ENCODE results near the gene PON3.
A peak's percentile ranks its signal among the peaks of the same experiment; 100 is the strongest.

PON3 gene

DNA sequence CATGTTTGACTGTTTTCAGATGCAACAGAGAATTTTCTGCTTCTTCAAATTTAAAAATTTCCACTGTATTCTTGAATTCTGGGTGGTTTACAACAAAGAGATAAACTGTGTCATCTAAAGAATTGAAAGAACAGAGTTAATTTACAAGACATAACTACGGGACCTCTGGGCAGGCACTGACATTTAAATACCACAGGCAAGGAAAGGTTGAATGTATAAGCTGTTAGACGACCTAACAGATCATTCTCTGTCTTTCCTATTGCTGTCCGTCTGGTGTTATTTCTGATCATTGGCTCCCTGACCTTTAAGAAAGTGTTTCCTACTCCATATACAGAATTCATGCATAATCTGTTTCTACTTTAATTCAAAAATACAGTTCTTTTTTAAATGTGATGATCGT is 15.5 kb upstream of the PON3 start:
- no peak overlapping the region for H3K4me3 ChIP-seq (ENCODE audit: low read length in 2 of 2)
- no peak overlapping the region for H3K23ac ChIP-seq (ENCODE audit: low read depth, low read length, poor library complexity)
- H3K4me1 ChIP-seq (ENCODE audit: control insufficient read depth in 2 of 2, insufficient read depth in 1 of 2, low read depth in 1 of 2, low read length in 2 of 2), result peaks cover 0 to 4% of the 10 kb centered on the region in 2 donors
- no CpG with 5 or more reads among the region's 4 CpGs for WGBS, 2 donors (ENCODE audit: extremely low coverage in 2 of 2, insufficient read length in 2 of 2, insufficient replicate concordance in 1 of 2)
- no peak overlapping the region for H4K91ac ChIP-seq (ENCODE audit: low read depth, low read length, poor library complexity)
- H3K9ac ChIP-seq (ENCODE audit: low read depth, low read length, poor library complexity), result no peak overlapping the region
- H2BK12ac ChIP-seq (ENCODE audit: low read length), result no peak overlapping the region
- H4K8ac ChIP-seq (ENCODE audit: low read depth, low read length), result no peak overlapping the region
- H3K18ac ChIP-seq (ENCODE audit: low read length), result no peak overlapping the region
- no peak overlapping the region for H3K27ac ChIP-seq (replicated peaks; ENCODE audit: low read length)
- no peak overlapping the region for H2AK5ac ChIP-seq (ENCODE audit: low read depth, low read length)
- no peak overlapping the region for H3K14ac ChIP-seq (ENCODE audit: low read length)
- no peak overlapping the region for H3K4me2 ChIP-seq (ENCODE audit: insufficient read depth, low read length, poor library complexity, severe bottlenecking)
- no peak overlapping the region for H2BK5ac ChIP-seq (ENCODE audit: low read length)
- H3K79me1 ChIP-seq (ENCODE audit: low read depth, low read length), result no peaks in the 10 kb centered on the region
- H2BK15ac ChIP-seq (ENCODE audit: low read length), result no peak overlapping the region
- H3K36me3 ChIP-seq (replicated peaks in 1 of 2; ENCODE audit: control insufficient read depth in 2 of 2, insufficient read depth in 2 of 2, low read length in 2 of 2), result peaks cover 6 to 99% of the 10 kb centered on the region in 2 donors
- no peak overlapping the region for H2BK120ac ChIP-seq (ENCODE audit: low read depth, low read length)
- DNase-seq (ENCODE audit: low spot score), result no peak
- H3K27me3 ChIP-seq (ENCODE audit: control insufficient read depth in 3 of 3, insufficient read depth in 3 of 3, low read depth in 1 of 3, low read length in 3 of 3), result no peaks in the 10 kb centered on the region
- no peak overlapping the region for H3K4ac ChIP-seq (ENCODE audit: low read length)
- peaks cover 0 to 15% of the 10 kb centered on the region in 2 donors for H3K9me3 ChIP-seq (replicated peaks in 1 of 2; ENCODE audit: control insufficient read depth in 2 of 2, insufficient read depth in 1 of 2, low read depth in 1 of 2, low read length in 2 of 2)
- H2AFZ ChIP-seq (ENCODE audit: low read length), result no peak overlapping the region

DNA sequence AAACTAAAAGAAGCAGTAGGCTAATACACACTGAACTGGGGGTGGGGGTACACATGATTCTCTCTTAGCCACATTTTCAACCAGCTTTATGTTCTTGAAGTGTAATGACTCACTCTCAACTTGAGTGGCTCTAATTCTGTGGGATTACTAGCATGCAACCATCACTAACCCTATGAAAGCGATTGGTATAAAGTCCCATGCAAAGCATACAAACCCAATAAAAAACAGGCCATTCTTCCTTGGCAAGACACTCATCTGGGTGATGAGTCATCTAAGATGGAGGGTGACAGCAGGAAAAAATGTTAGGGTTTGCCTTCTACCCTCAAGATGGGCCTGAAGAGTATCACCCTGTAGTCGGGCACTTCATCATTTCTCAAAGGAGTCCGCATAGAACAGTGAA is 14.9 kb upstream of the PON3 start:
- H3K14ac ChIP-seq (ENCODE audit: low read length), result no peak overlapping the region
- H3K4ac ChIP-seq (ENCODE audit: low read length), result no peak overlapping the region
- H3K4me2 ChIP-seq (ENCODE audit: insufficient read depth, low read length, poor library complexity, severe bottlenecking), result no peak overlapping the region
- no peak overlapping the region for H2AK5ac ChIP-seq (ENCODE audit: low read depth, low read length)
- H2BK15ac ChIP-seq (ENCODE audit: low read length), result no peak overlapping the region
- peaks cover 6 to 99% of the 10 kb centered on the region in 2 donors for H3K36me3 ChIP-seq (replicated peaks in 1 of 2; ENCODE audit: control insufficient read depth in 2 of 2, insufficient read depth in 2 of 2, low read length in 2 of 2)
- H3K9ac ChIP-seq (ENCODE audit: low read depth, low read length, poor library complexity), result no peak overlapping the region
- H2BK5ac ChIP-seq (ENCODE audit: low read length), result no peak overlapping the region
- peaks cover 0 to 15% of the 10 kb centered on the region in 2 donors for H3K9me3 ChIP-seq (replicated peaks in 1 of 2; ENCODE audit: control insufficient read depth in 2 of 2, insufficient read depth in 1 of 2, low read depth in 1 of 2, low read length in 2 of 2)
- no peak for DNase-seq (ENCODE audit: low spot score)
- WGBS, 2 donors (ENCODE audit: extremely low coverage in 2 of 2, insufficient read length in 2 of 2, insufficient replicate concordance in 1 of 2), result no CpG with 5 or more reads among the region's 3 CpGs
- no peaks in the 10 kb centered on the region for H3K79me1 ChIP-seq (ENCODE audit: low read depth, low read length)
- no peaks in the 10 kb centered on the region for H3K27me3 ChIP-seq (ENCODE audit: control insufficient read depth in 3 of 3, insufficient read depth in 3 of 3, low read depth in 1 of 3, low read length in 3 of 3)
- no peak overlapping the region for H2AFZ ChIP-seq (ENCODE audit: low read length)
- H3K23ac ChIP-seq (ENCODE audit: low read depth, low read length, poor library complexity), result no peak overlapping the region
- H4K91ac ChIP-seq (ENCODE audit: low read depth, low read length, poor library complexity), result no peak overlapping the region
- no peak overlapping the region for H3K4me3 ChIP-seq (ENCODE audit: low read length in 2 of 2)
- no peak overlapping the region for H4K8ac ChIP-seq (ENCODE audit: low read depth, low read length)
- H2BK120ac ChIP-seq (ENCODE audit: low read depth, low read length), result no peak overlapping the region
- no peak overlapping the region for H3K18ac ChIP-seq (ENCODE audit: low read length)
- H3K4me1 ChIP-seq (ENCODE audit: control insufficient read depth in 2 of 2, insufficient read depth in 1 of 2, low read depth in 1 of 2, low read length in 2 of 2), result peaks cover 0 to 4% of the 10 kb centered on the region in 2 donors
- no peak overlapping the region for H3K27ac ChIP-seq (replicated peaks; ENCODE audit: low read length)
- no peak overlapping the region for H2BK12ac ChIP-seq (ENCODE audit: low read length)

DNA sequence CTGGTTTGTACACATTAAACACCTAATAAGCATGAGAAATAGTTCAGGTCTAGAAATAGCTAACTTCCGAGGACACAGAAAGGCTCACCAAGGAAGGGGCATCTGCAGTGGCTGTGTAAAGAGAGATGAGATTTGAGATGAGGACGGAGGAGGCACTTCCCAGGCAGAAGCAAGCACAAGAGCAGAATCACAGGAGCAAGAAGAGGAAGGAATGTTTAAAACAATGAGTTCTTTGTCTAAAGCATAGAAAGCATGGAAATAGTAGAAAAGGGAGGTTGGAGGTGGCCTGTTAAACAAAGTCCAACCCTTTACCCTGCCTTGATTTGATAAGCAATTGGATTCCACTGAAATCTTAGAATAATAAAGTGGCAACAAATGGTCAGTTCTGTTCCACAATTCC is 11.6 kb upstream of the PON3 start:
- peak; percentile 24 for DNase-seq (ENCODE audit: low spot score)
- Histone ChIP-seq H3K9ac (ENCODE audit: low read depth, low read length, poor library complexity) (no peak overlapping the region), H2BK5ac (ENCODE audit: low read length) (no peak overlapping the region), H3K4ac (ENCODE audit: low read length) (no peak overlapping the region), H3K14ac (ENCODE audit: low read length) (no peak overlapping the region), H4K91ac (ENCODE audit: low read depth, low read length, poor library complexity) (no peak overlapping the region), H3K36me3 (replicated peaks in 1 of 2; ENCODE audit: control insufficient read depth in 2 of 2, insufficient read depth in 2 of 2, low read length in 2 of 2) (peaks cover 9 to 100% of the 10 kb centered on the region in 2 donors), H3K27me3 (ENCODE audit: control insufficient read depth in 3 of 3, insufficient read depth in 3 of 3, low read depth in 1 of 3, low read length in 3 of 3) (no peaks in the 10 kb centered on the region), H3K79me1 (ENCODE audit: low read depth, low read length) (no peaks in the 10 kb centered on the region), H2BK15ac (ENCODE audit: low read length) (no peak overlapping the region), H3K23ac (ENCODE audit: low read depth, low read length, poor library complexity) (no peak overlapping the region), H4K8ac (ENCODE audit: low read depth, low read length) (no peak overlapping the region), H3K4me2 (ENCODE audit: insufficient read depth, low read length, poor library complexity, severe bottlenecking) (no peak overlapping the region), H2AFZ (ENCODE audit: low read length) (no peak overlapping the region), H3K27ac (replicated peaks; ENCODE audit: low read length) (peak overlapping the region; percentile 69), H2AK5ac (ENCODE audit: low read depth, low read length) (no peak overlapping the region), H3K4me1 (ENCODE audit: control insufficient read depth in 2 of 2, insufficient read depth in 1 of 2, low read depth in 1 of 2, low read length in 2 of 2) (peaks cover 4 to 8% of the 10 kb centered on the region in 2 donors), H3K18ac (ENCODE audit: low read length) (no peak overlapping the region), H3K9me3 (replicated peaks in 1 of 2; ENCODE audit: control insufficient read depth in 2 of 2, insufficient read depth in 1 of 2, low read depth in 1 of 2, low read length in 2 of 2) (peaks cover 0 to 12% of the 10 kb centered on the region in 2 donors), H2BK12ac (ENCODE audit: low read length) (no peak overlapping the region), H3K4me3 (ENCODE audit: low read length in 2 of 2) (no peak overlapping the region), H2BK120ac (ENCODE audit: low read depth, low read length) (no peak overlapping the region)
- WGBS, 2 donors (ENCODE audit: extremely low coverage in 2 of 2, insufficient read length in 2 of 2, insufficient replicate concordance in 1 of 2), result no CpG with 5 or more reads among the region's 2 CpGs

DNA sequence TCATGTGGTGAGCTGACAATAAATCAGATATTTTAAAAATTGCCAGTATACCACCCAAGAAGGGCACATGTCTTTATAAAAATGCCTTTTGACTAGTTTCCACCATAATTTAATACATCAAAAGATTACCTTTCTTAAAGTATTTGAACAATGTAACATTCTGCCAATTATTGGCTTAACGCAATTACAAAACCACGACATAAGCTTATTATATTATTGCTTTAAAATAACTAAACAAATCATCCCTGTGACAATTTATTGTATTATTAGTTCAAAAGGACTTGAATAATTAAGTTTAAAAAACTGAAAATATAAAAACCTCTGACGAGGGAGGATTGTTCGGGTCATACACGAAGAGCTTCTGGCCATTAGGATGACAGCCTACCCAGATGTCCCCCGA is 9.6 kb upstream of the PON3 start:
- no peak for DNase-seq (ENCODE audit: low spot score)
- Histone ChIP-seq H3K9me3 (replicated peaks in 1 of 2; ENCODE audit: control insufficient read depth in 2 of 2, insufficient read depth in 1 of 2, low read depth in 1 of 2, low read length in 2 of 2) (peaks cover 0 to 7% of the 10 kb centered on the region in 2 donors), H3K27me3 (ENCODE audit: control insufficient read depth in 3 of 3, insufficient read depth in 3 of 3, low read depth in 1 of 3, low read length in 3 of 3) (no peaks in the 10 kb centered on the region), H2BK5ac (ENCODE audit: low read length) (no peak overlapping the region), H3K79me1 (ENCODE audit: low read depth, low read length) (no peaks in the 10 kb centered on the region), H3K23ac (ENCODE audit: low read depth, low read length, poor library complexity) (no peak overlapping the region), H3K27ac (replicated peaks; ENCODE audit: low read length) (no peak overlapping the region), H4K8ac (ENCODE audit: low read depth, low read length) (no peak overlapping the region), H3K4me1 (ENCODE audit: control insufficient read depth in 2 of 2, insufficient read depth in 1 of 2, low read depth in 1 of 2, low read length in 2 of 2) (peaks cover 4 to 8% of the 10 kb centered on the region in 2 donors), H3K36me3 (replicated peaks in 1 of 2; ENCODE audit: control insufficient read depth in 2 of 2, insufficient read depth in 2 of 2, low read length in 2 of 2) (peaks cover 6 to 88% of the 10 kb centered on the region in 2 donors), H3K4ac (ENCODE audit: low read length) (no peak overlapping the region), H2AFZ (ENCODE audit: low read length) (no peak overlapping the region), H4K91ac (ENCODE audit: low read depth, low read length, poor library complexity) (no peak overlapping the region), H2AK5ac (ENCODE audit: low read depth, low read length) (no peak overlapping the region), H2BK15ac (ENCODE audit: low read length) (no peak overlapping the region), H3K4me2 (ENCODE audit: insufficient read depth, low read length, poor library complexity, severe bottlenecking) (no peak overlapping the region), H3K9ac (ENCODE audit: low read depth, low read length, poor library complexity) (no peak overlapping the region), H3K18ac (ENCODE audit: low read length) (no peak overlapping the region), H2BK120ac (ENCODE audit: low read depth, low read length) (no peak overlapping the region), H2BK12ac (ENCODE audit: low read length) (no peak overlapping the region), H3K4me3 (ENCODE audit: low read length in 2 of 2) (no peak overlapping the region), H3K14ac (ENCODE audit: low read length) (no peak overlapping the region)
- 100% methylated on average over 1 of the region's 6 CpGs; no CpG with 5 or more reads in 1 of the 2 donors for WGBS, 2 donors (ENCODE audit: extremely low coverage in 2 of 2, insufficient read length in 2 of 2, insufficient replicate concordance in 1 of 2)

All from neuronal stem cell (in vitro differentiated cells).